GM19455 (cell line): ENCODE results near the gene EPS8L2.

Source experiments
- ATAC-seq: cut with Tn5 transposase; IDR thresholded peaks from one replicate; pipeline ENCODE4 v1.9.1; 2021; ENCODE audit not compliant: unreplicated experiment

Gene EPS8L2

GRCh38 chr11:703506-703905 is 2.5 kb upstream of the EPS8L2 start:
- no peak for ATAC-seq

GRCh38 chr11:704228-704674 is 1.8 kb upstream of the EPS8L2 start:
- no peak for ATAC-seq

DNA sequence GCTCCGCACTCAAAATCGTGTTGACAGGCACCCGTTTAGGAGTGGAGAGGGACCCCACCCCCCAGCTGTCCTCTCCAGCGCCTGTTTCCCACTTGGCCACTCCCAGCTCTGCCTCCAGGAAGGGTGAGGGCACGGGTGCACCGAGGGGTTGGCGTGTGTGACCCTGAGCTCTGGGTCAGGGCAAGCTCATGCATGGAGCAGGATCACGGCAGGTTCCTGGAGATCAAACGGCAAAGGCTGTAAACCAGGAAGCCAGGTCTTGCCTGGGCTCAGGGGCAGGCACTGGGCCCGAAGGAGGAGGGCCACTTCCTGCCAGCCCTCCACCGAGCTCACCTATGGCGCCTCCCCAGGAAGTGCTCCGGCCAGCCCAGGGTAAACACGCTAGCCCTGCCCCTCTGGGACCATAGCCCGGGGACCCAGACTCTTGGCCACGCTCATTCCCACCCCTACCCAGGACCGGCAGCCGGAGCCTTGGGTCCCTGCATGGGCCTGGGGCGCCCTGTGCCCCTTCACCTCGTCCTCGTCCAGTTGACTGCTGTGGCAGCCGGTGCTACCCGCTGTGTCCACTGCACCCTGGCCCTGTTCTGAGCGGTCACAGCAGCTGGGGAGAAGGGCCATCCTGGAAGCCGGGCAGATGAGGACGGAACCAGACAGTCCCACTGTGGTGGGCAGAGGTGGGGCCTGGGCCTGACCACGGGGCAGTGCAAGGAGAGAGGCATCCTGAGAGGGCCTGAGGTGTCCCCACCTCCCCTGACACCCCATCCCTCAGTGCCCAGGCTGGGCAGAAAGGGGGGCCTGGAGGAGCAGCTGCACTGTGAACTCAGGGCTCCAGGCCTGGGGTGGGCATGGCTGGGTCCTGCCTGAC is 1.0 kb upstream of the EPS8L2 start:
- ATAC-seq, result no peak

DNA sequence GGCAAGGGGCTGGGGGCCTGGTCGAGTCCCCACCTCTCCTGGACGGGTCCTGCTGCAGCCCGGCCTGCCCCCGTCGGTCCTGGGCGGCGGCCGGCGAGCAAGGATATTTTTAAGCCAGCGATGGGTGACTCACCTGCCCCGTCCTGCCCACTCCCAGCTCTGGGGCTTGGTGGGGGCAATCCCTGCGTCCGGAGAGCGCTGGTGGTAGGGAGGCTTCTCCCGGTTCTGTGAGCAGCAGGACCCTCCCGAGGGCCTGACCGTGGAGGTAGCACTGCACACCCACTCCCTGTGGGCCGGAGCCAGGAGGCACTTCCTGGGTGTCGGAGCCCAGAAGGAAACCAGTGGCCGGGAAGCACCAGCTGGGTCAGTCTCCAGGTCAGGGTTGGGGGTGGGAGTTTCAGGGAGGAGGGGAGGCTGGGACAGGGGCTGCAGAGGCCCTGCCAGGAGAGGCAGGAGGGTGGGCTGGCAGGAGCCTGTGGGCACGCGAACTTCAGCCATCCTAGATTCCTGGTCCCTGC is 467 bp downstream of the EPS8L2 start:
- ATAC-seq, result no peak

GRCh38 chr11:706957-707816 is 1.2 kb downstream of the EPS8L2 start:
- no peak for ATAC-seq

GRCh38 chr11:707817-708420 is 1.9 kb downstream of the EPS8L2 start:
- ATAC-seq, result no peak

DNA sequence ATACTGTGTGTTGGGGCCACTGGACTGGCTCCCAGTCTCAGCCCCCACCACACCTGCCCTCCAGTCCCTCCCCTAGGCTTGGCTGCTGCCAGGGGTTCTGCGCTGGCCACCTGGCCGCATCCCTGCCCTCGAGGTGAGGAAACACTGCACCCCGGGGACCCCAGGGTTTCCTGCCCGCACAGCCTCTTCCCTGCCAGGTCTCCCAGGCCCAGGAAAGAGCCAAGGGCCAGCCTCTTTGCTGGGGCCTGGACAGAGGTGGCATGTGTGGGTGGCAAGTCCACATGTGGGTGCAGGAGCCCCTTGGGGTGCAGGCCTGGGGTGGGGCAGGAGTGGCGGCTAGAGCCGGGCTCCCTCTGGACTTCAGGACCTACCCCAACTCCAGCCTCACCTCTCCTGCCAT is 2.5 kb downstream of the EPS8L2 start:
- no peak for ATAC-seq

DNA sequence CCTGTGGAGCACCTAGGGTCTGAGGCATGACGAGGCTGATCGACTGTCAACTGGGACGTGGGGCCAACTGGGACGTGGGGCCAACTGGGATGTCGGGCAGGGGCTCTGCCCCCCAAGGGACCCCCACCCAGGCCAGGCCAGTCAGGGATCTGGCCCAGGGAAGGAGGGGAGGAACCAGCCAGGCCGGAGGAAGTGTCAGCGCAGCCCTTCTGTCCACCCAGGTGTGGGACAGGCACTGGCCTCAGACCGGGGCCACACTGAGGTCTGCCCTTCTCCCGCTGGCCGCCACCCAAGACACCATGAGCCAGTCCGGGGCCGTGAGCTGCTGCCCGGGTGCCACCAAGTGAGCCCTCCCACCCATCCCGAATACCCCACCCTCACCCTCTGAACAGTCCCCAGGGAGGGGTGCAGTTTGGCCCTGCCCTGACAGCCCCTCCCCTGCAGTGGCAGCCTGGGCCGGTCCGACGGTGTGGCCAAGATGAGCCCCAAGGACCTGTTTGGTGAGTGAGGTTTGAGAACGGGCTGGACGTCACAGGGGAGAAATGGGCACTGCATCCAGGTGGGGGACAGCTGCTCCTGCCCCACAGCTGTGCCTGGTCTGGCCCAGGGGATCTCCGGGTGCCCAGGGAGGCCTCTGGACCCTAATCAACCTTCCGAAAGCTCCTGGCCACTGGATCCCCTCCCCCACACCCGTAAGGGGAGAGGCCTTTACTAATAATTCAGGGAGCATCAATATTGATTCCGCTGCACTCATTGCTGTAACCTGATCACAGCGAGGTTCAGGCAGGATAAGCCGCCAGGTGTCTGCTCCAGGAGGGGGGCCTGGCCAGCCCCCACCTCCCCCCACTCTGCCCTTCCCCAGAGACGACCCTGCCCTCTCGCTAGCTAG is 3.3 kb downstream of the EPS8L2 start:
- no peak for ATAC-seq

DNA sequence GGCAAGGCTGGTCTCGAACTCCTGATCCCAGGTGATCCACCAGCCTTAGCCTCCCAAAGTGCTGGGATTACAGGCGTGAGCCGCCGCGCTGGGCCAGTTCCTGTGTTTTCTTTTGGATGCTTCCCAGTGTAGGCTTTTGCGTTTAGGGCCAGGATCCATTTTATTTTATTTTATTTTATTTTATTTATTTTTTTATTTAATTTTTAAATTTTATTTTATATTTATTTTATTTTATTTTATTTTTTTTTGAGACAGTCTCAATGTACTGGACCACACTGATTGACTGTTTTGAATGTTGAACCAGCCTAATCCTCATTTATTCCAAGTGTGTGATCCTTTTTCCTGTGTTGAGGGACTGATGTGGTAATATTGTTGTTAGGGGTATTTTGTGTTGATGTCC is 8.4 kb downstream of the EPS8L2 start:
- ATAC-seq, result no peak

DNA sequence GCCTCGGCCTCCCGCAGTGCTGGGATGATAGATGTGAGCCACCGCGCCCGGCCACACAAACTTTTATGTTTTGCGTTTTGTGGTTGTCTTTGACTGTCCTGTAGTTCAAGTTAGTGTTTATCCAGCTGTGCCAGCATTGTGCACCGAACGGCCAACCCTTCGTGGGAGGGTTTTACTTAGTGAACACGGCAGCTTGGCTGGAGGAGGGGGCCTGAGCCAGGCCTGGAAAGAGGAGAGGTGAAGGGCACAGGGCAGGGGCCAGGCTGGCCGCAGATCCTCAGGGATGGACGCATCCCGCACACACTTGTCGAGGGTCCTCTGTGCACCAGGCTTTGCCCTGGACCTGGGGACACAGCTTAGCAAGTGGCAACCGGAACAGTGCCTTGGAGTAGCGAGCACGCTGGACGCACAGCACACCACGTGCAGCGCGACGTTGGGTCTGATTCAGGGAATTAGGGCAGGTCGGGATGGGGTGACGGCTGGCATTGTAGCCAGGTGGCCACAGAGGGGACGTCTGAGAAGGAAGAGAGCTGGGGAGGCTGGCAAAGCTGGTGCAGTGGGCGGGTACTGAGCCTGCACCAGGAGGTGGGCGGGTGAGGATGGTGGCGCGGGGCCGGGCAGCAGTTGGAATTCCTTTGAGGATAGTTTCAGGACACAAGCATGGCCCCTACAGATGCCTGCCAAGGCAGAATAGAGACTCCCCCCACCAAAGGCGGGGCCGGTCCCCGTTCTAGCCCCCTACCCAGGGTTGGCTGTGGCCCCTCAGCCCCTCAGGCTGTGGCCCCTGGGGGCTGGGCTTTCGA is 13.4 kb downstream of the EPS8L2 start:
- no peak for ATAC-seq

DNA sequence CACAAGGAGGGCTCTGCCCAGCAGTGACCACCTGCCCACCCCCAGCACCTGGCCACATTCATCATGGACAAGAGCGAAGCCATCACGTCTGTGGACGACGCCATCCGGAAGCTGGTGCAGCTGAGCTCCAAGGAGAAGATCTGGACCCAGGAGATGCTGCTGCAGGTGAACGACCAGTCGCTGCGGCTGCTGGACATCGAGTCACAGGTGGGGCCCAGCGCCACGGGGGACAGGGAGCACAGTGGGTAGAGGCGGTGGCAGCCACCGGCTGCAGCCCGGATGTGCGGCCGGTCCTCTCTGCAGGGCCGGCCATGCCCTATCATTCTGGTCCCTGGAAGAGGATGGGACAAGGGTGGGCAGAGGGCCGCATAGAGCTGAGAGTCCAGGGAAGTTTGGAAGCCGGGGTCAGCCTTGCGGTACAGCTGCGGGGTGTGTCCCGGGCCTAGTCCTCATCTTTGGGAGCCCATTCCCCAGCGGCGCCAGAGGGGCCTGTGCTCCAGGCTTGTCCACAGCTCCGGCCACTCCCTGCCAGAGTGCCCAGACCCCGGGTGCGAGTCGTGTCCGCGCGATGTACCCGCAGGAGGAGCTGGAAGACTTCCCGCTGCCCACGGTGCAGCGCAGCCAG is 14.1 kb downstream of the EPS8L2 start:
- no peak for ATAC-seq

GRCh38 chr11:720642-721246 is 14.7 kb downstream of the EPS8L2 start:
- no peak for ATAC-seq

GRCh38 chr11:721247-721740 is 15.3 kb downstream of the EPS8L2 start:
- ATAC-seq, result no peak

DNA sequence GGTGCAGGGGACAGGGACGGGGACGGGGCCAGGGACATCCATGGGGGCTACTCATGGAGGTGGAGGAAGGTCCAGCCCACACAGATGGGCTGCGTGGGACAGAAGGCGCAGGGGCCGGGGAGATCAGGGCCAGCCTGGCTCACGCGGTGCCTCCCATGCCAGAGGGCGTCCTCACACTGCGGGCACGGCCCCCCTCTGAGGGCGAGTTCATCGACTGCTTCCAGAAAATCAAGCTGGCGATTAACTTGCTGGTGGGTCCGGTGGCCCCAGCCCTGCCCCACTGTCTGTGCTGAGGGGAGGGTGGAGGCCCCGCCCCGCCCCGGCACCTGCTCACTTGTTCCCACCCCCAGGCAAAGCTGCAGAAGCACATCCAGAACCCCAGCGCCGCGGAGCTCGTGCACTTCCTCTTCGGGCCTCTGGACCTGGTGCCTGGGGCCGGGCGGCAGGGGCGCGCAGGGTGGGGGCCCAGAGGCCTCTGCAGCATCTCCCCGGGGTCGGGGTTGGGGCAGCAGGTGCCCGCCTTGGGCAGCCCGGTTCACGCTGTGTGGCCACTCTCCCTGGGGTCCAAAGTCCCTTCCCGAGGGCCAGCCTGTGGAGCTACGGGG is 15.8 kb downstream of the EPS8L2 start:
- ATAC-seq, result no peak

GRCh38 chr11:722346-722811 is 16.3 kb downstream of the EPS8L2 start:
- no peak for ATAC-seq

DNA sequence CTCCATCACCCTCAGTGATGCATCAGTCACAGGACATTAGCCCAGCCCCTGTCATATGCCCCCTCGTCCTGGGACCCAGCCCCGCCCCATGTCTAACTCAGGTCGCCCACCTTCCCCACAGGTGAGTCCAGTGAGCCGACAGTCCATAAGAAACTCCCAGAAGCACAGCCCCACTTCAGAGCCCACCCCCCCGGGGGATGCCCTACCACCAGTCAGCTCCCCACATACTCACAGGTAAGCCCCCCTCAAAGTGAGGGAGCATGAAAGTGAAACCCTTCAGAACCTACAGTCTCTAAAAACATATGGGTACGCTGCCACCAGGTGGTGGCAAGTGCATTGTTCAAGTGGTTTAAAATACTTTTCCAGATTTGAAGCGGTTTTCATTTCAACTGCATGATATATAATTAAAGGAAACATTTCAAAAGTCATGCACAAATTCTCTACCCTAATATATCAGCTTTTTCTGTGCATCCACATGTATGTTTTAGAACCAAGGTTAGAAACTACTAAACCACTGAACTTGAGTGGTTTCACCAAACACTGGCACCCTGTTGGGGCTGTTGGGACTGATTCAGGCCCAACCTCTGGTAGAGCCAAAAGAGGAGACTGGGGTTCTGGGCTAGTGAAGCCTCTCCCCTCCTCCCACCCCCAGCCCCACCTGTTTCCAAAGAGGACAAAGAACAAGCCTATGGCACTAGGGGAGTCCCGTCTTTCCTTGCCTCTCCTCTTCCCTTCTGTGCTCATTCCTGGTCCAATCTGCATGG is 17.3 kb downstream of the EPS8L2 start:
- ATAC-seq, result no peak

- no peak for ATAC-seq
Measured at GRCh38 chr11:724049-724777, 18.2 kb downstream of the EPS8L2 start.
